Activated CD4-positive, alpha-beta T cell treated with anti-CD3 and anti-CD28 coated beads, Interleukin-2, Interleukin-4, amounts not matched to agents 100 ng/mL and 50 ng/mL, durations not matched to agents 16 hours and 8 hours (primary cell): ENCODE data around the gene DDC.

Experiments used
- DNase-seq: peaks from one replicate; pipeline ENCODE4 v3.0.0-alpha.2; 2020; ENCODE audit warnings: low spot score

DDC gene, protein sequence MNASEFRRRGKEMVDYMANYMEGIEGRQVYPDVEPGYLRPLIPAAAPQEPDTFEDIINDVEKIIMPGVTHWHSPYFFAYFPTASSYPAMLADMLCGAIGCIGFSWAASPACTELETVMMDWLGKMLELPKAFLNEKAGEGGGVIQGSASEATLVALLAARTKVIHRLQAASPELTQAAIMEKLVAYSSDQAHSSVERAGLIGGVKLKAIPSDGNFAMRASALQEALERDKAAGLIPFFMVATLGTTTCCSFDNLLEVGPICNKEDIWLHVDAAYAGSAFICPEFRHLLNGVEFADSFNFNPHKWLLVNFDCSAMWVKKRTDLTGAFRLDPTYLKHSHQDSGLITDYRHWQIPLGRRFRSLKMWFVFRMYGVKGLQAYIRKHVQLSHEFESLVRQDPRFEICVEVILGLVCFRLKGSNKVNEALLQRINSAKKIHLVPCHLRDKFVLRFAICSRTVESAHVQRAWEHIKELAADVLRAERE

DNA sequence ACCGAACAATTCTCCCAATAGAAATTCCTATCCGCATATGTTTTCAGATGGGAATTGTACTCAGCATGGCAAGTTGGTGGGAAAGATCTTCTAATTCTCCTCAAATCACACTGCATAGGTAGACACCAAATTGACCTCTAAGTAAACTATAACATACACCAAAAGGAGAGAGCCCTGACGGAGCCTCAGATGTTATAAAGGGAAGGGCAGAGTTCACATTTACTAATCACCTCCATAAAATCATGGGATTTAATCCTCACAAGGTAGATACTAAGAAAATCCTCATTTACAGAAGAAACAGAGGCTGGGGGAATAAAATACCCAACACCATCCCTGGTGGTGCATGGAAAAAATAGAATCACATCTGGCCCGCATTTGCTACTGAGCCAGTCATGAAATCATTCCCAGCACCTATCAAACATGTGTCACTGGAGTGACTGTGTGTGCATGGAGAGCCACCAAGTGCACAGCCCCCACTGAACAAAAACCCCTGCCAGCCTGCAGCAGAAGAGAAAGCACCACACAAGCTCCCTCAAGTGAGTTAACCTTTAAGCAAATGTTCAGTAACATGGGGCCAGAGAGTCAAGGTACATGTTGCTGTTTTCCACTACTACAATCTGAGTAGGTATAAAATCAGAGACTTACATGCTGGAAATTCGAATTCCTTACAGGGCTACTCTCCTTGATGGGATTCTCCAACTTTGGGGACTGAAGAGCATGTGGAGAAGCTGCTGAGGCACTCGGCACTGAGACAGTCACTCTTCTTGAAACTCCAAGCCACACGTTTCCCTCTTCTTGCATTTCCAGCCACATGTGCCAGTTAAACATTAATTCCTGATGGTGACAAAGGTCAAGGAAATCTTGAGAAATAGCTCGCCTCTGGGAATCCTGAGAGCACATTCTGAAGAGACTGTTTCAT, at the start of gene DDC:
TSS of gene DDC (minus strand) at position 766 of the 919 bp plus-strand sequence. CDS start 21,320 bp downstream, outside the sequence.
- DNase-seq = no peak

DNA sequence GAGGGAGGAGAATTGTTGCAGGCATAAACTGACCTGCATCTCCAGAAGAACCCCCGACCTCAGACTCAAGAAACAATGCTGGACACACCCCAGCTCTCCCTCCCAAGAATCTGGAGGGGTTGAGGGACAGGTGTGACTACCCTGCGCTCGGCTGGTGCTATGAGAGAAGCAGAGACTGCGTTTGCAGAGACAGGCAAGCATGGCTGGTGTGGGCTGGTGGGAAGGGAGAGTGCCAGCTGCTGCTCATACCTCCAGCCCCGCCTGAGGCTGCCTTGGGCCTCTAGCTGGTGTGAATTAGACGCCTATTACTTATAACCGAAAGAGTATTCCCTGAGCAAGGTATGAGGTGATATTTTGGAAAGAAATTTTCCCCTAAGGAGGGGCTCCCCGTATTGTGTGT, 48.3 kb upstream of the DDC start:
- no peak for DNase-seq

DNA sequence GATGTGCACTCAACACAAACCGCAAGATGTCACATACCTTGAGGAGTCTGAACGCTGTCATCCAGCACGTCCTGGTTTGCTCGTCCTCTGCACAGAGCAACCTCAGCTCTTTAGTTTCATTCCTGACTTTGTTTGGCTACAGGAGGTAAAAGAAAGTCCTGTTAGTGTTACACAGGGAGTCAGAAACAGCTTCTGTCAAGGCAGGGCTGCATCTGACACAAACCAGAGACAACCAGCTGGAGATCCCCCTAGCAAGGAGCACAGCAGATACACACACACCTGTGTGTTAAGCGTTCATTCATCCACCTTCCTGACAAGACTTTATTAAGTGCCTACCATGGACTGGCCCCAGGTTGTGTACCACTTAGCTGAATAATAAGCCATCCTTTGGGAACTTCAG, 47.5 kb upstream of the DDC start:
- DNase-seq = no peak

DNA sequence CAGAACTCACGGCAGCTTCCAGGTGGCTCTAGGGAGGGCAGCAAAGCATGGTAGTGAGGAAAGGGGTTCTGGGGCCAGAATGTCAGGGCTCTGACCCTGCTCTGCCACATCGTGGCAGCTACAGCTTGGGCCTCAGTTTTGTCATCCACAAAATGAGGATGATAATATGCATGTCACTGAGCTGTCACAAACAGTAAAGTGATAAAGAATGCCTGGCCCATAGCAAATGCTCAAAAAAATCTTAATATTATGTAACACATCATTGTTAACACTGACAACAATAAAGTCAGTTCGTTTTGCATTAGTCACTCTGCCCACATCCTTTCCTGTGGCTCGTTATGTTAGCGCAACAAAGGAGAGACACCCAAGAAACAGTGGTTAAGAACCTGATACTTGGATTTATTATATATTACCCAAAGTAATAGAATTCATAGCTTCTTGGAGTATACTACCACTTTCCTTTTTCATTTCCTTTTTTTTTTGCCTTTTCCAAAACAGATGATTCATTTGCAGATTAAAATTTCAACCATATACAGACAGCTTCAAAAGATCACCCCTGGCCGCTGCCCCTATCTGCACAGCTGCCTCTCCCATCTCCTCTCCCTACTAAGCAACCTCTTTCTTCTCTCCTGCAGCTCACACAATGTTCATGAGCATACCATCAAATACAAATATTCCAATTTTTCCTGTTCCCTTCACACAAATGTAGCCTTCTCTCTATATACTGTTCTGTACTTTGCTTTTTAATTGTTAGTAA, 45.5 kb upstream of the DDC start:
- peak; percentile 73 for DNase-seq

DNA sequence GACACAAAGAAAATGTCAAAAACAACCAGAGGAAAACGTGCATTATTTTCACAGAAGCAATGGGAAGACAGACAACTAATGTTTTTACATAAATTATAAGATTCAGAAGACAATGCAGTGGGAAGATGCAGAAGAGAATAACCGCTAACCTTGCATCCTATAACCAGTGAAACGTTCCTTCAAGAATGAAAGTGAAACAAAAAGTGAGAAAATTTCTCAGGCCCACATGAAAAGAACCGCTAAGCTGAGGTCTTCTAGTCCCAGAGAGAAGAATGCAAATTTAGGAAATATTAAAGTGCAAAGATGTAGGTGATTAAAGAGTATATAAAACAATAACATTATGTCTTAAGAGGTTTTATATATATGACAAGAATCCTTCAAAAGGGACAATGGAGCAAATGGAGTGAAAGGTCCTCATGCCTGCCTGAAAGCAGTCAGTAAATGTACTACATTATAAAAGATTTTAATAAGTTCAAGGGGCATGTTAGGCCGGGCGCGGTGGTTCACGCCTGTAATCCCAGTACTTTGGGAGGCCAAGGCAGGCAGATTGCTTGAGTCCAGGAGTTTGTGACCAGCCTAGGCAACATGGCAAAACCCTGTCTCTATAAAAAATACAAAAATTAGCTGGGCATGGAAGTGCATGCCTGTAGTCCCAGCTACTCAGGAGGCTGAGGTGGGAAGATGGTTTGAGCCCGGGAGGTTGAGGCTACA, 43.1 kb upstream of the DDC start:
- DNase-seq = peak; percentile 53

DNA sequence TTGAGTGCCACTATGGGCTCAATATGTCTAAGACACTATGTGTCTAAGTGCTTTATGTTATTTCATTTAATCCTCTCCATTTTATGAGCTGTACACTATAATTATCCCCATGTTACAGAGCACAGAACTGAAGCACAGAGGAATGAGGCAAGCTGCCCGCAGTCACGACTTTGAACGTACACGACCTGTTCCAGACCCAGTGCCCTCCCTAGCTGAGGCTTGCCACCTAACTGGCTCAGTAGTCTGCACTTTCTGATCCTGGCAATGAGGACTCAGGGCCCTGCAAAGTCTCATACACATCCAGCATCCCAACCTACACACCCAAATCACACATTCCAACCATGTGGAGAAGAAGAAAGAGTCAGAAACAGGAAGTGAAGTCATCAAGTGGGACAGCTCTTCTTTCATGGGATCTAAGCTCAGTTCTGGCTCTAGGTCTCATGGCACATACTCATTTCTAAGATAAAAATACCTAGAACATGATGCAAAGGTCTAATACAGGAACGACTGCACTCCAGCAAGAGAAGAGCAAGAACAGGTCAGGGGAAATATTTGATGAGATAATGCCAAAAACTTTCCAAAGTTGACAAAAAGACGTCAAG, 42.4 kb upstream of the DDC start:
- no peak for DNase-seq

DNA sequence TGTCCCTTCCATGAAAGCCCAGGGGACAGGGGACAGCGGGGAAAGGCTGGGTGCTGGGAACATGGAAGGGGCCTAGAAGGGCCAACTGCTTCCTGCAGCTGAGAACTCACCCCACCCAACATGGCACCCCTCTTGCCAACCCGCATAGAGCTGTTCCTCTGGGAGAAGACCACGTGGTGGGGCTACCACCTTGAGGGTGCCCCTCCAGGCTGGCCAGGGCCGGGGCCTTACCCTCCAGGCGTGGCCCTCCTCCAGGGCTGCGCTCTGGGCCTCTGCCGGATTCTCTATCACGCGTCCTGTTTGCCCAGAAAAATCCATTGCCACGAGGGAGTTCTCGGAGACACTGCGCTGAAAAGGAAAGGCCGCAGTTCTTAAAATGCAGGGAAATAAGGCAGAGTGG, 39.9 kb upstream of the DDC start:
- no peak for DNase-seq

DNA sequence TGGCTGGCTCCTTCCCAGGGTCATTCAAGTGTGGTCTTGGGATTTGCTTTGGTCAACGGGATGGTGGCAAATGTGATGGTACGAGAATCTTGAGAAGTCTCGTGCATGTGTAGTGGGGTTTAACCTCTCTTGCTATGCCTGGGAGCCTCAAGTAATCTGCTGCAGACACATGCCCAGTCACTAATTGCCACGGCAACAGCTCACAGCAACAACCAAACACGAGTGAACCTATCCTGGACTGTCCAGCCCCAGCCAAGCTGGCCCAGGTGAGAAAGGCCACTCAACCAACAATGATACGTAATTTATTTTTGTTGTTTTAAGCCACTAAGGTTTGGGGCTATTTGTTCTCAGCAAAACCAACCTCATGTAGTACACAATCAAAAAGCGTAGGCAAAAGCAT, 38.1 kb upstream of the DDC start:
- no peak for DNase-seq

DNA sequence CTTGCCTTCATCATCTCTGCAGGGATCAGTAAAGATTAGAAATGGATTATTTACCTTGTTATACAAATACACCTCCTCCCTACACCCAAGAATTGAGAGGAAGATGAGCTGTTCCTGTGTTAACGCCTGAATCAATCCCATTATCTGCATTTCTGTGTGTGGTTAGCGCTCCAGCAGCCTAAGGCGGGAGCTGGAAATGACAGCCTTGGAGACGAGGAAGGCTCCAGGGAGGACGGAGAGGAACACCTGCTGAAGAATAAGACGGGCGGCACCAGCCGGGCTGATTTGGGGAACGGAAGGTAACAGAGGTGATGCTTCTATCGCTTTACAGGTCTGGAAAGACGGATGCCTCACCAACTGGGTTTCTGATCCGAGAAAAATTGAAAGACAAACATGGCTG, 34.2 kb upstream of the DDC start:
- DNase-seq = no peak

DNA sequence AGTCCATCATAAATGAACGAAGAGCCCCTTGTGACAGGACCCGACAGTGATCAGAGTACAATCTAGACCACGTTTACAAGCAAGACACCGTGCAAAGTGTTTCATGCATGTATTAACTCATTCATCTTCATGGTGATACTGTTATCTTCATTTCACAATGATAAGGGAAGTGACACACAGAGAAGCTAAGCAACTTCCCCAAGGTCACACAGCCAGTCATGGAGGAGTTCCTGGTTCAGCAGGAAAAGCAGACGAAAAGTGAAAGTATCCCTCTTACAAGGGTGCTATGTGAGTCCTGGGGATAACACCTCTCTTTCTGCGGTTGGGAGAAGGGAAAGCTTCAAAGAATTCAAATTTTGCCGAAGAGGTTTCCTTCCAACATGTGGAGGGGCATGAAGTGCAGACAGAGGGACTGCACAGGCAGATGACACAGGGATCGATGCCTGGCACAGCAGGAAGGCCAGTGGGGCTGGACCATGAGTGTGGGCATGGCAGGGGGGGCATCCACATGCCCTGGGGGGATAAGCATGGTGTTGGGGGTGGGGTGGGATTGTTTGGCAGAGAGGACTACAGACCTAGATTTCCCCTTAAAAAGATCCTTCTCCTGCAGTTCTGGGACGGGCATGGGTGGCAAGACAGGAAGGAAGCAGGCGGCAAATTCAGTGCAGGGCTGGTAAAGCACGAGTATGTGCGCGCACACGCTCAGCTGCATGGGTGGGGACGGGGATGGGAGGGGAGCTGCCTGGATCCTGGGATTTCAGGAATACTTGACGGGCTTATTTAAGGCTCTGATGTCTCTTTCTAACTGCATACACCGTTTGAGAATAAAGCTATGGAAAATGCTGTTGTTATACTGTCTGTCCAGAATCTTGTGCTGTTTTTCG, 33.5 kb upstream of the DDC start:
- no peak for DNase-seq

DNA sequence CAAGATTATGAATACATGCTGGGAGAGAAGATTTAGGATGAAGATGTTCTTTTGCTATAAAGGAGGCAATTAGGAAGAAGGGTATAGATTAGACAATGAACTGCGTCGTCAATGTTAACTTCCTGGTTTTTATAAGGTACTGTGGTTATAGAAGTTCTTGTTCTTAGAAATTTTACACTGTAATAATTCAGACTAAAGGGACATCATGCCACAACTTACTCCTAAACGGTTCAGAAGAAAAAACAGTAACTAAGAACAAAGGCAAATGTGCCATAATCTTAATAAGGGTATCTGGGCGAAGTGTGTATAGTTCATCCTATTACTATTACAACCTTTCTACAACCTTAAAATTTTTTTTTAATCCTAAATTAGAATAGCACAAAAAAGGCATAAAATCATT, 31.3 kb upstream of the DDC start:
- no peak for DNase-seq

DNA sequence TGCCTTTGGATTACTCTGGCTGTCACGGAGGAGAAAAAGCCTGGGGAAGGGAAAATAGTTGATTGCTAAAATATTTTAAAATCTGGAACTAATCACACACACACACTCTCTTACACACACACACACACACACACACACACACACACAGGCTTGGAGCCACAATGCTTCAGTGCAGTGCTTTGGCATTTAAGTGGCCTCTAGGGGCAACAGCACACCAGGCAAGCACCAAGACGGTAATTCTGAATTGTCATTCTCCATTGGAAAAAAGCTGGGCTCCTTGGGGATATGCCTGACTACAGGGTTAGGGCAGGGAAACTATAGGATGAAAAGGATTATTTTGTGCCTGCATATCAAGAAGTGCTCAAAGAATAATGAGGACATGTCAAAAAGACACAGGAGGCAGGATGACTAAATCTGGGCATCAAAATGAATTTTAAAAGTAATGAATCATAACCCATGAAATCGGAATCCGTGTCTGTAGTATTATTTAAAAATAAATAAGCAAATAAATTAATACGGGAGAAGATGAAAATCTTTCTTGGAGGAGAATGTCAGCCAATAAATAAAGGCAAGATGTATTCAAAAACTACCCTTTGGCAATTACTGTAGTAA, 30.4 kb upstream of the DDC start:
- no peak for DNase-seq

DNA sequence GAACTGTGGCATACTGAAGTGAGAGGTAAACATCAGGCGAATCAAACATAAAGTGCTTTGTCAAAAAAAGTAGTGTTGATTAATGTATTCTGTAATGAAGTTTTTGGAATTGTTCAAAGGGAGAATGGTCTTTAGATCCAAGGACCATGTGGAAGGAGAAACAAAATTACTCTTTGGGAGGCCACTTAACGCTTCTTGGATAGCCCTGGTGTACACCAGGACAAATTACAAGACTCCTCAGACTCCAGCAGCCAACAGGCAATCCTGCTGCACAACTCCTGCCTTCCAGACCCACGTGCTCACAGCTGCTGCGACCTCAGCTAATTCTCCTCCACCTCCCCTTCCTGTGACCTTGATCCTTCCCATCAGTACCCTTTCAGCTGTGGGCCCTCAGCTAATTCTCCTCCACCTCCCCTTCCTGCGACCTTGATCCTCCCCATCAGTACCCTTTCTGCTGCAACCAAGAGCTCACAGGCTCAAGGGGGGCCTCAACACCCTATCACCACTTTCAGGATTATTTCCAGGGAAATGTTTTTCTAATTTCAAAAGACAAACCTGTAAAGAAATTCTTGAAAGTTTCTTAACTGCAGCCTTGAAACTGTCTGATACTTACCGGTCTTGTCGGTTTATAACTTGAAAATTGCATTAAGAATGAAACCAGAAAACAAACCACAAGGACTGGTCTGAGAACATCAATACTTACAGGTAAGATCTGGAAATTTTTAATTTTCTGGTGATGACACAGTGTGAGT, 29.7 kb upstream of the DDC start:
- DNase-seq = peak; percentile 85

DNA sequence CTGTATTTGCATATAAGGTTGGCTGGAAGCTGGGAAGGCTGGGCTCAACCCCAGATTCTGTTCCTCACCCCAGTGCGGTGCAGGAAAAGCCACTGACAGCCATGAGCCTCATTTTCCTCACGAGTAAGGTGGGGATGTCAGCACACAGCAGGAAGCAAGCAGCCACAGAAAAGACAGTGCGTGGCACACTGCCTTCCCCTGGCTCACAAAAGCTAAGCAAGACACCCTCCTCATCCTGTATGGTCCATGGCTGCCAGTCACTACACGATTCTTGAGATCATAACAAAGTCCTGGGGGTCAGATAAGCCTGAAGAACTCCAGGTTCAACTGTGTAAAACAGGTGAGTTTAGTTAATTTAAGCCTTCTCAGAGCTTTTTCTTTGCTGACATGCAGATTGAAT, 28.9 kb upstream of the DDC start:
- peak; percentile 27 for DNase-seq

DNA sequence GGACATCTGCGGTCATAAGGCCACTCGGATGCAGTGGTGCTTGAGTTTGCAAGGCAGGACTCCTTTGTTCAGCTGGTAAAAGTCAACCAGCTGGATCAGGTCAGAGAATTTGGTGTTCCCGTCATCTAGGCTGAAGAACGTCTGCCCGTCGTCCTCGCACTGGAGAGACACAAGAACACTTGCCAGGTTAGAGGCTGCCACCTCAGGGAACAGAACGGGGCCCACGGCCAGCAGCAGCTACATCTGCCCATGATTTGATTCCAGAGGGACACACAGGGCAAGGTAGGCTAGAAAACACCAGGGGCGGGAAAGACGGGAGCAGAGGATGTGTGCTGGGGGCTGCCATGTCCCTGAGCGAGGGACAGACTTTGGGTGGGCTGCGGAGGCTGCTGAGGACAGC, 27.7 kb upstream of the DDC start:
- DNase-seq = no peak

DNA sequence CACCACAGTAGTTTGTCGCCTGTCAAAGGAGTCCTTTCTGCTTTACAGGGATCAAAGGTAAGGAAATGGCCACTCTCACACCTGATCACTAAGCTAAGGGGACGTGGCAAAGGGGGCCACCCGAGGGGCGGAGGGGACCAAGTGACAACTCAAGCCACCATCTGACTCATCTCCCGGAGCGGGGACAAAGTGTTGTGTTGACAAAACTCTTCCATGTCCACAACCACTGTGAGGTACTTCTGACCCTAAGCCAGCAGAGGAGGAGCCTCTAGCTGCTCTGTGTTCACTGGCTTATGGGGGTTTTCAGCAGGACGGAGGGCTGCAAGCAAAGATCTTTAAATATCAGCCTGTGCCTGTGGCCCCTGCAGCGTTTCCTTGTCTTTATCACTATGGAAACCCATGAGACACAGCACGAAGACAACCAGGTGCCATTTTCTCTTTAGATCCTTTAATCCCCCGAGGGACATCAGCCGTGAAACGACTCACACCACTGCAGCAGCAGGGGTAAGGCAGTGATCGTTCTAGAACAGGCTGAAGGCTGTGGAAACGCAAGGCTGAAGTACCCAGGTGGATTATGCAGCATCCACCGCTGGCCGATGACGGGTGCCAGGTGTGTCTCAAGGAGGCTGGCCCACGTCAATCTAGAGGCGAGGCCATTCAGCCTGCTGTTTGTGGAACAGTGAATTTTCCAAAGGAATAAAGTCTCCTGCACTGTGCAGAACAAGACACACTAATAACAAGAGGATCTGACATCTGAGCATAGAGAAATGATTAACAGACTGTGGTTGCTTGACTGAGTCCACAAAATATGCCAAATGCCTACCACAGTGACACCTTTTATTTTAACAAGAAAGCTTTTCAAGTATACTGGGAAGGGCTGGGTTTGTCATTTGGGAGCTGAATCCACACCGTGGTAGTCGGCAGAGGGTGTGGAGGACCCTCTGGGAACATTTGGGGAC, 26.6 kb upstream of the DDC start:
- no peak for DNase-seq

DNA sequence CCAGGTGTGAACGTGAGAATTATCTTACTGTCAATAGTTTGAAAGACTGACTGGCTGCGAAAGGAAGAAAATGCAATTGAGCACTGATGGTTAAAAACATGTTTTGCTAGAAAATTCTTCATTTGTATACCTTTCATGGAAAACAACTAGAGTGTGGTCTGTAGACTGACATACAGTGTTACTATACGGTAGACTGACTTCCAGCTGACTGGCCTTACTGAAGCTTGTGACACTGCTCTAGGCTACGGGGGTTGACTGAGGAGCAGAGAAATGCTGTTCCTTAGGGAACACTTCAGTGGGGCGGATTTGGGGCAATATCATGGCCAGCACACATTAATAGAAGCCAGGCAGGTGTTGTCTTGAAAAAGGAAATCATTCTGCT, 25.9 kb upstream of the DDC start:
- DNase-seq = no peak

DNA sequence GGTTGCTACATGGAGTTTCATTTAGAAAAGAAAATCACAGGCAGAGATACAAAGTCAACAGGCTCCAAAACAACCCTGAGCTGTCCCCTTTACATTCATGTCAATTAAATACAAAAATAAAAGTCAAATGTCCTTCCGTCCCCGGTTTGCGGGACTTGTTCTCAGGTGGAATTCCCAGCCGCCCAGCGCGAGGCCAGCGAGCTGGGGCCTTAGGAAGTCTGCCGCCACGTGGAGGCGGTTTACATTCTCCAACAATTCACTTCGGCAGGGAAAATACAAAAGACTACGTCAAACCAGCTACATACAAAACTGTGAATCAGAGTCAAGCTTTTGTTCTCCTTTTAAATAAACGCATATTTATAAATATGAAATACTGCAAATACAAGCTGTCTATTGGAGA, 25.3 kb upstream of the DDC start:
- no peak for DNase-seq
